Stomach smooth muscle (tissue), 2 donors: ENCODE results near the gene URGCP.
"Not testable (repeated sequence)": the region's sequence is repeated elsewhere in the genome, so short reads cannot be mapped to it uniquely, and the experiment has no call there.

Source experiments
- H3K27ac ChIP-seq: one replicate; pipeline ENCODE4 v1.7.0; 2013; ENCODE audit warnings: mild to moderate bottlenecking, low read length, inconsistent platforms
- H3K27me3 ChIP-seq, 2 donors: one replicate each; pipeline ENCODE4 v1.7.0; 2013; ENCODE audit warnings: low read length in 2 of 2; ENCODE audit not compliant: insufficient read depth in 2 of 2, control insufficient read depth in 1 of 2
- H3K36me3 ChIP-seq, 2 donors: one replicate each; pipeline ENCODE4 v1.7.0; 2013; ENCODE audit warnings: low read length in 2 of 2; ENCODE audit not compliant: control insufficient read depth in 2 of 2, insufficient read depth in 2 of 2
- H3K4me1 ChIP-seq: one replicate; pipeline ENCODE4 v1.7.0; 2013; ENCODE audit warnings: low read length; ENCODE audit not compliant: control insufficient read depth, insufficient read depth
- H3K4me3 ChIP-seq, 2 donors: one replicate each; pipeline ENCODE4 v1.7.0; 2013; ENCODE audit warnings: low read length in 2 of 2
- H3K9ac ChIP-seq, 2 donors: one replicate each; pipeline ENCODE4 v1.7.0; 2013; ENCODE audit warnings: low read length in 2 of 2, mild to moderate bottlenecking in 1 of 2
- H3K9me3 ChIP-seq, 2 donors: one replicate each; pipeline ENCODE4 v1.7.0; 2013; ENCODE audit warnings: low read length in 2 of 2; ENCODE audit not compliant: control insufficient read depth in 2 of 2
- donor health status: healthy.
- donor health status: Pancreatic carcinoma.

The URGCP gene

DNA sequence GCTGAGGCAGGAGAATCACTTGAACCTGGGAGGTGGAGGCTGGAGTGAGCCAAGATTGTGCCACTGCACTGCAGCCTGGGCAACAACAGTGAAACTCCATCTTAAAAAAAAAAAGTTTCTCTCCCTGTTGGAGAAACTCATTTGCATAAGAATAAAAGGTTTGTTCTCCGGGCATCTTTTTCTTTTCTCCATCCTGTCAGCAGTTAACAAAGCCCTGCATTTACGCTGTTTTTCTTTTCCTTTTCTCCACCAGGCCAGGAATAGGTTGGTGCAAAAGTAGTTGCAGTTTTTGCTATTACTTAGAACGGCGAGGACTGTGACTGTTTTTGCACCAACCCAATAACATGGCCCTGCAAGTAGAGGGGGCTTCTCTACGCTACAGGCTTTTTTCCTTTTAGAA lies 9.5 kb upstream of the URGCP start:
- Histone ChIP-seq H3K4me3 (no peak overlapping the region), H3K36me3 (peaks cover 0 to 3% of the 10 kb centered on the region in 2 donors), H3K9me3 (no peaks in the 10 kb centered on the region), H3K27me3 (no peaks in the 10 kb centered on the region), H3K4me1 (no peaks in the 10 kb centered on the region), H3K9ac (no peak overlapping the region), H3K27ac (no peak overlapping the region)

GRCh38 chr7:43914795-43915194 lies 8.4 kb upstream of the URGCP start:
- Histone ChIP-seq H3K27ac (no peak overlapping the region), H3K4me1 (no peaks in the 10 kb centered on the region), H3K9me3 (no peaks in the 10 kb centered on the region), H3K4me3 (no peak overlapping the region), H3K9ac (no peak overlapping the region), H3K27me3 (no peaks in the 10 kb centered on the region), H3K36me3 (peaks cover 0 to 3% of the 10 kb centered on the region in 2 donors)

DNA sequence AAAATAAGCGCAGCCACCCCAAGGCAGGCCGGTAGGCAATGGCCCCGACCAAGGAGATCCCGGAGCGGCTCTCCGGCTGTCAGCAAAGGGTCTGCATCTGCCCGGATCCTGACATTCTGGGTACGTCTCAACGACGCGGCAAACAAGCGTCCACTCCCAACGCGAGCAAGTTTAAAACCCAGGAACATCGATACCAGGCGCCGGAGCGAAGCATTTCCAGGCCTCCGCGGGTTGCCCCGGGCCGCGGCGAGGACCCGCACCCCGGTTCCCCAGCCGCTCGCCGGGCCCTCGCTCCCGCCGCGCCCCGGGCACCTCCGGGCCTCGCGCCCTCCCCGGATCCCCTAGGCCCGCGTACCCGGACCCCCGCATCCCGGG lies 453 bp downstream of the URGCP start:
- Histone ChIP-seq H3K36me3 (no peaks in the 10 kb centered on the region), H3K4me1 (peaks cover 15% of the 10 kb centered on the region), H3K9me3 (no peaks in the 10 kb centered on the region), H3K27ac (peak overlapping the region; percentile 76), H3K27me3 (no peaks in the 10 kb centered on the region), H3K9ac (peak overlapping the region; percentile 87 to 91), H3K4me3 (peak overlapping the region; percentile 71 to 86)

- Histone ChIP-seq H3K9me3 (no peaks in the 10 kb centered on the region), H3K27me3 (no peaks in the 10 kb centered on the region), H3K36me3 (no peaks in the 10 kb centered on the region), H3K4me1 (peaks cover 15% of the 10 kb centered on the region), H3K9ac (peak overlapping the region; percentile 87 to 91), H3K4me3 (peak overlapping the region; percentile 71 to 86), H3K27ac (peak overlapping the region; percentile 76)
Observed at GRCh38 chr7:43905209-43905946, 1.0 kb downstream of the URGCP start.

DNA sequence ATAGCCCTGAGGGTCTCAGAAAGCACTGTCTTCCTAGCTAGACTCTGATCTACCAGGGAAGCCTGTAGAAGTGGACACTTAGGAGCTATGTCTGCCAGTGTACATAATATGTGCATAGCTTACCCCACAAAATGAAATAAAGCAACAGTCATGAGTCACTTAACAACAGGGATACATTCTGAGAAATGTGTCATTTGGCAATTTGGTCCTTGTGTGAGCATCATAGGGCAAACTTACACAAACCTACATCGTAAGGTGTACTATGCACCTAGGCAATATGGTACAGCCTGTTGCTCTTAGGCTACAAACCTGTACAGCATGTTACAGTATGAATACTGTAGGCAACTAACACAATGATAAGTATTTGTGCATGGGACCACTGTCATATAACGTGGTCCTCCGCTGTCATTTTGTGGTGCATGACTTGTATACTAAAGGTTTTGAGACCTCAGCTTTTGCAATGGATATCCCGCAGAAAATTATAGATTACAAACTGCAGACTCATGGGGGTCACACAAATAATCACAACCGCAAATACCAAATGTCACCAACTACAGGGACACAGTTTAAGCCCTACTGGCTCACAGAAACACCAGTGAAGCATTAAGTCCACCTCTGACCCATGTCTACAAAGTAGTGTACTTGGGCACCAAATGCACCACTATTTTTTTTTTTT lies 1.7 kb downstream of the URGCP start:
- peak overlapping the region; percentile 76 for H3K27ac ChIP-seq

GRCh38 chr7:43902542-43903054 lies 3.8 kb downstream of the URGCP start:
- Histone ChIP-seq H3K9ac (no peak overlapping the region), H3K27ac (no peak overlapping the region)

More for the DNA sequence above, 1.7 kb downstream of the URGCP start:
- H3K36me3 ChIP-seq, result no peaks in the 10 kb centered on the region
- H3K4me3 ChIP-seq, result peak overlapping the region; percentile 71 to 86
- H3K9me3 ChIP-seq, result no peaks in the 10 kb centered on the region
- peak overlapping the region; percentile 87 to 91 for H3K9ac ChIP-seq
- H3K27me3 ChIP-seq, result no peaks in the 10 kb centered on the region
- peaks cover 15% of the 10 kb centered on the region for H3K4me1 ChIP-seq

DNA sequence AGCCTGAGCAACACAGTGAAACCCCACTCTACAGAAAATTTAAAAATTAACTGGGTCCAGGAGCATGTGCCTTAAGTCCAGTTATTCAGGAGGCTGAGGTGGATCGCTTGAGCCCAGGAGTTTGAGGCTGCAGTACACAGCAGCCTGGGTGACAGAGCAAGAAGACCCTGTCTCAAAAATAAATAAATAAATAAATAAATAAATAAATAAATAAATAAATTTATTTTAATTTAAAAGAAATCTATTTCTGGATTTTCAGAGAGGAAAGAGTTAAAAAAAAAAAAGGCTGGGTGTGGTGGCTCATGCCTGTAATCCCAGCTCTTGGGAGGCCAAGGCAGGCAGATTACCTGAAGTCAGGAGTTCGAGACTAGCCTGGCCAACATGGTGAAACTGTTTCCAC lies 7.8 kb downstream of the URGCP start:
- H3K27ac ChIP-seq, H3K36me3 ChIP-seq, H3K4me1 ChIP-seq, H3K27me3 ChIP-seq, H3K9ac ChIP-seq, H3K4me3 ChIP-seq, H3K9me3 ChIP-seq: not testable (repeated sequence)

More at GRCh38 chr7:43902542-43903054, 3.8 kb downstream of the URGCP start:
- Histone ChIP-seq H3K9me3 (no peaks in the 10 kb centered on the region), H3K36me3 (peaks cover 0 to 2% of the 10 kb centered on the region in 2 donors), H3K4me1 (peaks cover 17% of the 10 kb centered on the region), H3K4me3 (no peak overlapping the region), H3K27me3 (no peaks in the 10 kb centered on the region)

- Histone ChIP-seq H3K36me3 (peaks cover 0 to 2% of the 10 kb centered on the region in 2 donors), H3K27me3 (no peaks in the 10 kb centered on the region), H3K9me3 (no peaks in the 10 kb centered on the region), H3K9ac (no peak overlapping the region), H3K4me1 (peaks cover 3% of the 10 kb centered on the region), H3K27ac (no peak overlapping the region), H3K4me3 (no peak overlapping the region)
Observed at GRCh38 chr7:43895847-43896415, 10.5 kb downstream of the URGCP start.

DNA sequence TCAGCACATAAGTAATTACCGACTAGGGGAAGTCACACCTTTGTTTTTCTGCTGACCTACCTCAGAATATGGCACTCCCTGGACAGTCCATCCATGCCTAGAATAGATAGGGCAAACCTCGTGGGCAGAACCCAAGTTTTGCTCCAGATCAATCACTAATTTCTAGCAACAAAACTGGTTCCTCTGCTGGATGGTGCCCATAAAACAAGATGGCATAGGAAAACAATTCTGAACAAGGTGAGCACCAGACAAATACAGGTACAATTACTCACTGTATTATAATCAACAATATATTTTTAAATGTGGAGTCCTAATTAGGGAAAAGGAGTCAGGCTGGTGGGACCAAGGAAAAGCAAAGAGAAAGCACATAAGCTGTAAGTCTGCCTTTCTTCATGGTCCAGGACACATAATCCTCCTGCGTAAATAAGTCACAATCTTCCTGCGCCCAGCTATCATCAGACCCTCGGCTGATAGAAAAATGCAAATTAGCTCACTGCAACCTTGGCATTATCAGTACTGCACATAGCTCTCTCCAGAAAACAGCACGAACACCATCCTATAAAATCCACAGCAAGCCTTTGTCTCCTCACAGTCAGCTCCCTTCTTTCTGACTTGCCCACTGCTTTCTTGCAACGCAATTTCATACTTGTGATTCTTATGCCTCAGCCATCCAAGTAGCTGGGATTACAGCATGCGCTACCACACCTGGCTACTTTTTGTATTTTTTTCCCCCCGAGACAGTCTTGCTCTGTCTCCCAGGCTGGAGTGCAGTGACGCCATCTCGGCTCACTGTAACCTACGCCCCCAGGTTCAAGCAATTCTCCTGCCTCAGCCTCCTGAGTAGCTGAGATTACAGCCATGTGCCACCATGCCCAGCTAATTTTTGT lies 15.1 kb downstream of the URGCP start:
- Histone ChIP-seq H3K27me3 (no peaks in the 10 kb centered on the region), H3K9ac (no peak overlapping the region), H3K4me1 (peaks cover 4% of the 10 kb centered on the region), H3K27ac (no peak overlapping the region), H3K9me3 (no peaks in the 10 kb centered on the region), H3K4me3 (no peak overlapping the region), H3K36me3 (peaks cover 2 to 3% of the 10 kb centered on the region in 2 donors)

DNA sequence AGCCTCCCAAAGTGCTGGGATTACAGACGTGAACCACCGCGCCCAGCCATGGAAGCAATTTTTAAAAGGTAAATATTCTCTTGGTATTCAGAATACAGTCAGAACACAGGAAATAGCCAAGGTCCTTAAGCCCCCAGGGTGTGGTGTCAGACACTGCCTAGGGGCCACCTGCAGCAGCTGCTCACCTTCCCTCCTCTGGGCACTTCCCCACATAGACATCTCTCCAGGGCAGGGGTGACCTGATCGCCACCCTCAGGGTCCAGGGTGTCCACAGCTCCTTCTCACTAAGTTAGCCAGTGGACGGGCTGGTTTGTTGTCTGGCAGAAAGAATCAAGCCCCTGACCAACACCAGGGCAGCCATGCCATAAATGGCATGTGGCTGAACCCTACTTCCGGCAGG lies 15.9 kb downstream of the URGCP start:
- H3K9me3 ChIP-seq, result no peaks in the 10 kb centered on the region
- H3K4me3 ChIP-seq, result no peak overlapping the region
- peaks cover 4% of the 10 kb centered on the region for H3K4me1 ChIP-seq
- H3K27ac ChIP-seq, result no peak overlapping the region
- H3K27me3 ChIP-seq, result no peaks in the 10 kb centered on the region
- H3K9ac ChIP-seq, result no peak overlapping the region
- H3K36me3 ChIP-seq, result peaks cover 8% of the 10 kb centered on the region in 2 donors
